Measurements from ENCODE around the gene TIMP1.

TIMP1 gene

DNA sequence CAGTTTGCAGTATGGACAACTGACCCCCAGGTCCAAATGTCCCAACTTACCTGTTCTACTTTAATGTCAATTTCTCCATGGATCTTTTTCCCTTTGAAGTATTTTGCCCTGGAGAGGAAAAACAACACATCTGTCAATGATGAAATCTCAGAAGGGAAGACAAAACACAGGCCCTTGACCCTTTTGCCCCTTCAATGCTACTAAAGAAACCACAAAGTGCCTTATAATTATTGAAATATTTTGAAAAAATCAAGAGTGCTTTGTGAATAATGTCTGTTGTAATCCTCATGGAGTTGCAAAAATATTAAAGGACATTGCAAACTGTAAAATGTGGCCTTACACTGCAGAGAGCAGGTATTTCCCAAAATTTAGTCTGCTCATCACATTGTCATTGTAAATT lies 24.9 kb downstream of the TIMP1 start:
- DNase-seq = no peak

DNA sequence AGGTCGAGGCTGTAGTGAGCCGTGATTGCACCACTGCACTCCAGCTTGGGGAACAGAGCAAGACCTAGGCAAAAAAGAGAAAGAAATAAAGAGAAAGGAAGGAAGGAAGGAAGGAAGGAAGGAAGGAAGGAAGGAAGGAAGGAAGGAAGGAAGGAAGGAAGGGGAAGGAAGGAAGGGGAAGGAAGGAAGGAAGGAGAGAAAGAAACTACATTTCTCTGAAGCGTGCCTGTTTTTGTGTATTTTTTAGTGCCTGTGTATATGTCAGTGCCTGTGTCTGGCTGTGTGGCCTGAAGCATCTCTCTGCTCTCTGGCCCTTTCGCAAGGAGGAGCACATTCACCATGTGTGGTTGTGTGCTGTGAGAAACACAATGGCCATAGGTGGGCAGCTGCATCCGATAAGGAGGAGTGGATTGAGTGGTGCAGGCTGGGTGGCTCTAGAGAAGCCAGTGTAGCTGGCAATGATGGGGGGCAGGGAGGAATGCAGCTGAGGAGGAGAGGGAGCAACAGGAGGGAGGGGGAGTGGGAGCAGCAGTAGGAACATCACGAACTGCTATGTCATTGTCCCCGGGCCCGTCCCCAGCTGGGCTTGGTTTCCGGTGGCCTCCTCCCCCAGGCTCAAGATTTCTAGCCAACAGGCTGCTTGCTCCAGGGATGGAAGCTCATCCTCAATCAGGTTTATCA lies 26.0 kb downstream of the TIMP1 start:
- DNase-seq = no peak

DNA sequence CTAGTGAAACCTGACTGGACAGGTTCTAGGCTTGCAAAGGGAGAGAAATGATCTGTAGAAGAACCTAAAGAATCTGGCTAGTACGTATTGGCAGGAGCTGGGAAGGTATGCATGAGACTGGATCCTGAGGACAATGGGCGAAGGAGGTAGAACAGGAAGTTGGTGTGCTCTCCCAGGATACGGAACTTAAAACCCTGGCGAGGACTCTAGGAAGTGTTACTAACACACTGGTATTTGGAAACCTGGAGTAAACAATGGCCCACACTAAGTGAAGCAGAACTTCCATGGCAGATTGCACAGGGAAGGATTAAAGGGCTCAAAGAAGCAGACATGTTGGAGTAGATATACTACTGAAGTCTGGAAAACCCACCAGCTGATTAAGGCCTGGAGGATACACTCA lies 28.3 kb downstream of the TIMP1 start:
- no peak for DNase-seq

DNA sequence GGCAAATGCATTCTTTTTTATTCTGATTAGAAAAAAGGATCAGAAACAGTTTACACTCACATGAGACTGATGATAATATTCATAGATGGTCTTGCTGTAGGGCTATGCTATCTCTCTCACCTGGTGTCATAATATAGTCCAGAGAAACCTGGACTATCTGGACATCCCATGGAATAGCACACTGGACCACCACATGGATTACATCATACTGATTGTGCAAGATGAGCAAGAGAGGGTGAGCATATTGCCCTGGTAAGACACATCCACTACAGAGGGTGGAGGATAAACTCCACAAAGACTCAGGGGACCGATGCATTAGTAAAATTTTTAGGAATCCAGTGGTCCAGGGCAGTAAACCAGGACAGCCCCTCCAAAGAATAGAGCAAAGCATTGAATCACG lies 29.3 kb downstream of the TIMP1 start:
- no peak for DNase-seq

DNA sequence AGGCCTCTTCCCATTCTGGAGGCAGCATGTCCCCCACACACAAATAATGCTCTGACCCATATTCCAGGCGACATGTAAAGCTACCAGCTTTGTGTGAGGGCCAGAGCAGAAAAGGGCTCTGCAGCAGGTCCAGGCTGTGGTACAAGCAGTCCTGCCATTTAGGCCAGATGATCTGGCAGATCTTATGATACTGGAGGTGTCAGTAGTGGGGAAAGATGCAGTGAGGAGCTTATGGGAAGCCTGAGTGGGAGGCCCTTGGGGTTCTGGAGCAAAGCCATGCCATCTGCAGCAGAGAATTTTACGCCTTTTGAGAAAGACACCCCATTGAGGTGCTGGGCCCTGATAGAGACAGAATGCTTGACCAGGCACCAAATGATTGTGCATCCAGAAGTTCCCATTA lies 29.7 kb downstream of the TIMP1 start:
- DNase-seq = no peak

DNA sequence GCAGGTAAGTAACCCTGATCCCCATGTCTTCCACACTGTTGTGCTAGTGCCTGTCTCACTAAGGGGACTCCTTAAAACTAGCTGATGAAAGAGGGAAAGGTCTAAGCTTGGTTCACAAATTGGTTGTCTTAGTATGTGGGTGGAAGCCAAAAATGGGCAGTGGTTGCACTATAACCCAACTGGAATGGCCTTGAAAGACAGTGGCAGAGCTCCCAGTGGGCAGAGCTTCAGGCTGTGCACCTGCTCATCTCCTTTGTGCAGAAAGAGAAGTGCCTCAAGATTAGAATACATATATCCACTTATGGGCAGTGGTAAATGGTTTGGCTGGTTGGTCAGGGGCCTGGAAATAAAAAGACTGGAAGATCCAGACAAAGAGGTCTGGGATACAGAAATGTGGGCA lies 30.2 kb downstream of the TIMP1 start:
- DNase-seq = no peak

DNA sequence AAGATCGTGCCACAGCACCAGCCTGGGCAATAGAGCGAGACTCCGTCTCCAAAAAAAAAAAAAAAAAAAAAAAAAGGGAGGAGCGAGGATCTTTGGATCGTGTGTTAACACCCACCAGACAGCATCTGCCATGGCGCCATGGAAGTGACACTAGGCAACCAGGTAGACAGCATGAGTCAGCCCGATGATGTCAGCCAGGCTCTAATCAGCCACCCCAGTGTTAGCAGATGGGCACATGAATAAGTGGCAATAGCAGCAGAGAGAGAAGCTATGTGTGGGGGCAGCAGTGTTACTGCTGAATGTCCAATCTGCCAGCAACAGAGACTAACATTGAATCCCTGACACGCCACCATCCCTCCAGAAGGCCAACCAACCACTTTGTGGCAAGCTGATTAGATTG lies 30.8 kb downstream of the TIMP1 start:
- no peak for DNase-seq

DNA sequence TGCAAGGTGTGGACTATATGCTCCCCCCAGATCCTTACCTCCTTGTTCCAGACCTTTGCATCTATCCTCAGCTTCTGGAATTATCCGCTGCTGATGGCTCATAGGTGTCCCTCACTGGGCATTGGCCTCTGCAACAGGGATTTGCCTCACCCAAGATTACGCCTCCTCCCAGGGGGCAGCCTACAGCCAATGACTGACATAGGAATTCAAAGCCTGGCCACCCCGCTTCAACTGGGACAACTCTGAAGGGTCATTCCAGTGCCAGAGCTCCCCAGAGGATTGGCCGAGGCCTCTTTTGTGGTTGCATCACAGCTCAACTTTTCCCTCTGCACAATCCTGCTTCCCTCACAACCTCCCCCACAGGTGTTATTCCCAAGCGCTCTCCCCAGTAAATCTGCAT lies 32.4 kb downstream of the TIMP1 start:
- no peak for DNase-seq

DNA sequence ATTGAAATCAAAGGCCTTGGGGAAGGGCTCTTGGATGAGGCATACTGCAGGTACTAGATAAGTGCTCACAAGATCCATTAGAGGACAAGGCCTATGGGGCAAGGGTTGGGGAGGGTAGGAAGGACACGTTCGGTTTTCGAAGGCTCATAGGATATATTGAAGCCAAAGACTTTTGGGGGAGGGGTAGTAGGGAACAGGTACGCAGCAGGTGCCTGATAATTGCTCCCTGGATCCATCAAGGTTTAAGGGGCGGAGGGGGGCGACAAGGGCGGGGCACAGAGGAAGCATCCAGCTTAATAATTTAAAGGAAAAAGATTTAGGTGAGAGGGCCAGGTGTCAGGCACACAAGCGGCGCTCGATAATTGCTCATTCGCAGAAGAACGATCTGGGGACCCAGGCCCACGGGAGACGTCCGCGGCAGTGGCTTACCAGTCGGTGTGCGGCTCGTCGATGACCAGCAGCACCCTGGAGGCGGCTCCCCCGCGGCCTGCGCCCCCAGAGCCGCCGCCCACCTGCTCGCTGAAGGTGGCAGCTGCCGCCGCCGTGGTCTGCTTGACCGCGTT lies 36.8 kb downstream of the TIMP1 start:
- no peak for DNase-seq

DNA sequence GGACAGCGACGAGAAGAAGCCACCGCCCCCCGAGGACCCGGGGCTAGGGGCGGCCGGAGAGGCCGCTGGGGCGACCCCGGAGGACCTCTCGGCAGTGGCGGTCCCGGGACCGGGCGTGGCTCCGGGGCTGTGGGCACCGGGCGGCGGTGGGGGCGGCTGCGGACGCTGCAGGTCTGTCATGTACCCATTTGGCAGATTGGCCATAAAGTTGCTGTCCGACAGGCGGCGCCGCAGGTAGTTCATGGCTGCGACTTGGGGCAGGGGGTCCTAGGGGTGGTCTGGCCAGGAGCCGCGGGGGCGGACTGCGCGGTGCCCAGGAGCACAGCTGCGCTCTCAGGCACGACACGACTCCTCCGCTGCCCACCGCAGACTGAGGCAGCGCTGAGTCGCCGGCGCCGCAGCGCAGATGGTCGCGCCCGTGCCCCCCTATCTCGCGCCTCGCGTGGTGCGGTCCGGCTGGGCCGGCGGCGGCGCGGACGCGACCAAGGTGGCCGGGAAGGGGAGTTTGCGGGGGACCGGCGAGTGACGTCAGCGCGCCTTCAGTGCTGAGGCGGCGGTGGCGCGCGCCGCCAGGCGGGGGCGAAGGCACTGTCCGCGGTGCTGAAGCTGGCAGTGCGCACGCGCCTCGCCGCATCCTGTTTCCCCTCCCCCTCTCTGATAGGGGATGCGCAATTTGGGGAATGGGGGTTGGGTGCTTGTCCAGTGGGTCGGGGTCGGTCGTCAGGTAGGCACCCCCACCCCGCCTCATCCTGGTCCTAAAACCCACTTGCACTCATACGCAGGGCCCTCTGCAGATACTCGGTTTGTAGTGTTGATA lies 37.5 kb downstream of the TIMP1 start, which contains the start of gene SYN1:
Gene SYN1 (minus strand): TSS at position 372 of the 817 bp plus-strand sequence. CDS start 129 bp downstream, at position 243.
- DNase-seq = peak; percentile 76 to 85

DNA sequence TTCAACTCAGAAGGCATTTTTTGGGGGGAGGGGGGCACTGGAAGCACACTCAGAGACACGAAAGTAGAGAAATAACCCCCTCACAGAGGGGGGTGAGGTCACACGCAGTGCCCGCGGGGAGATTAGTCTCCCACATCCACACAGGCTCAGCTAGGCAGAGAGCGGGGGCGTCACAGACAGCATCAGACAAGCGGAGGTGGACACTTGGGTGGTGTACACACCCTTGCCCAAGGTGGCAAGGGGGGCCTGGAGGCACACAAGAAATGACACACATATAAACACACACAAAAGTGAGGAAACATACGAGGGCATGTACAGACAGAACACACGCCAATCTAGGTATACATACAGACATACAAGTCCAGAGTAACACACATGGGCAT lies 38.1 kb downstream of the TIMP1 start:
- DNase-seq = no peak

DNA sequence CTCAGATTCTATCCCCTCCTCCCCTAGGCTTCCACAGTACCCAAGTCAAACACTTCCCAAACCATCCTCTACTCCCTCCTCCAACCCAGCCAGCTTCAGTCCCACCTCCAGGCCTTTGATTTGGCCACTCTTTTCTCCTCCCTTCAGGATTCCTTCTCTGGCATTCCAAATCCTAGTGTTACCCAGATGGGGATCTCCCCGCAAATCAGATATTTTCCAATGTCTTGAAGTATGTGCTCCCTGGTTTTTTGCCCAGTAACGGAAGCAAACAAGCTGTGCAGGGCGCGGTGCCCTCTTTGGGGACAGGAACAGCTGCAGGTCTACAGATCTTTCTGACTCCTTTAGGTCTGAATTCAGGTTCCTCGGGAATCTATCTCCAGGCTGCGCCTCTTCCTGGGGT lies 39.6 kb downstream of the TIMP1 start:
- DNase-seq = no peak

DNA sequence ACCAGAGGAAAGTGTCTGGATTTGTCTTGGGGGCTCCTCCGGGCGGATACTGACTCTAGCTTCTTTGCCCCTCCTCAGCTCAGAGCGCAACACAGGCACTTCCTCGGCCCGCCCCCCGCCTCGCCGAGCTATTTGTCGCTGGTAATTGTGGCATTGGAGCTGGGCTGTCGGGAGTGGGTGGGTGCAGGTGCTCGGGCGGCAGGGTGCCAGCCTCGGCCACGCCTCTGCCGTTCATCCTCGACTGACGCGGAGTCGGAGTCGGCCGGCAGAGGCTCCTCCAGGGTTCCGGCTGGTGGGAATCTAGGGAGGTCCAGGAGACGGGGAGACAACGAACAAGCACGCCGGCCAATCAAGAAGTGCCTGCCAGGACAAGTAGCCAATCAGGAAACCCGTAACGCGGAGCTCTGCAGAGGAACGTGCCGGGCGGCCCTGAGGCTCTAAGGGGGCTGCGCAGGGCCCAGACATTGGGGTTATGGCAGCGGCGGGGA lies 41.3 kb downstream of the TIMP1 start:
- DNase-seq = peak; percentile 48 to 54

DNA sequence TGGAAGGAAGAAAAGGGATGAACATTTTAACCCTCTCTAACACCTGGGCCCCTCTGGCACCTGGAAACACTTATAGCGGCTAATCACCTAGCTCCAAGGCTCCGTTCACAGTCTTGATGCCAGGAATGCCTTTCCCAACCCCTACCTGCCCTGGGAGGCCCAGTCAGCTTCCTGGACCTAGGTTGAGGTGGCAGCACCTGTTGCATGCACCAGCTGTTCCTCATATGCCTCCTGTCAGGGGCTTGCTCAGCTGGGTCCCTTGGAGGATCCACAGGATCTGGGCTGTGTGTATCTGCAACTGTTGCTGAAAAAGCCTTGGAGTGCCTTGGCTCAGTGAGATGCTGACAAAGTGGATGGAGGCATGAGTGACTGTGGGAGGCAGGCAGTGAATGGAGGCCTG lies 43.1 kb downstream of the TIMP1 start:
- no peak for DNase-seq

DNA sequence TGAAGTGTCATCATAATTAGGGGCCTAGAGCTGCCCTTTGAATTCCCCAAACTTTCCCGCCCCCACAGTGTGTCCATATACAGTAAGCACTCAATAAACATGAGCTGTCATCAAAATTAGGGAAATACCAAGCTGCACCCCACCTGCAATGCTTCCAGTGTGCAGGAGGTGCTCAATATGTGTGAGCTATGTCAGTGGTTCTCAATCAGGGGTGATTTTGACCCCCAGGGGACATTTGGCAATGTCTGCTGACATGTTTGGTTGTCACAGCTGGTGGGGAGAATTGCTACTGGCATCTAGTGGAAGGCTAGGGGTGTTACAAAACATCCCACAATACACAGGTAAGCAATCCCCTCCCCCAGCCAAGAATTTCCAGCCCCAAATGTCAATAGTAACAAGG lies 46.7 kb downstream of the TIMP1 start:
- no peak for DNase-seq

DNA sequence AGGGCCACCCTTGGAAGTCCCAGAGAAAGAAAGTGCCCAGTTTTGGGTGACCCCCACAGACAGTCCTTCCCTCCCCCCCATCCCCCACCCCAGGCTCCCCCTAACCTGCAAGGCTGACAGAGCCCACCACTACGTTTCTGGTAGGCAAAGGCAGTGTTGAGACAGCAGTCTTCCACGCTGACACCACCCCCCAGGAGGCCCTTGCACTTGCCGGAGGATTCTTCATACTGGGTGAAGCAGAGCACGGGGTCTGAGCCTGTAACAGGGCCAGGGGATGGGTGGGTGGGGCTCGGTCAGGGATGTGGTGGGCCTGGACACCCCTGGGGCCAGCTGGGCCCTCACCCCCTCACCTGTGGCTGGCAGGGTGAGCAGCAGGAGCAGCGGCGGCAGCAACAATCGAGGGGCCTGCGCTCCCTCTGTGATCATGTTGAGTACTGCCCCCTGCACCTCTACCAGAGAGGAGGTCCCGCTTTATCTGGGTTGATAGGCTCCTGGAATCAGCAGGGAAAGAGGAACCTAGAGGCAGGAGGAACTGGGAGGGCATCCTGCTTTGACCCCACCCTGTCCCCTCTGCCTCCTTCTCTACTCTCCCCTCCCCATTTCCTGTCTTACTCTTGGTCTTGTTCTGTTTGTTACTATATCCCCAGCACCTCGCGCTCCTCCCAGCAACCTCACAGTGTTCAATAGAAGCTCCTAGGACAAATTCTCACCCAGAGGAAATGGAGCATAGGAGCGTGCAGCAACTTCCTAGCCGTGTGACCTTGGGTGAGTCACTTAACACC lies 47.4 kb downstream of the TIMP1 start, which contains the start of gene CFP:
Gene CFP (minus strand): TSS at position 512 of the 782 bp plus-strand sequence. CDS start 86 bp downstream, at position 426.
- DNase-seq = no peak

DNA sequence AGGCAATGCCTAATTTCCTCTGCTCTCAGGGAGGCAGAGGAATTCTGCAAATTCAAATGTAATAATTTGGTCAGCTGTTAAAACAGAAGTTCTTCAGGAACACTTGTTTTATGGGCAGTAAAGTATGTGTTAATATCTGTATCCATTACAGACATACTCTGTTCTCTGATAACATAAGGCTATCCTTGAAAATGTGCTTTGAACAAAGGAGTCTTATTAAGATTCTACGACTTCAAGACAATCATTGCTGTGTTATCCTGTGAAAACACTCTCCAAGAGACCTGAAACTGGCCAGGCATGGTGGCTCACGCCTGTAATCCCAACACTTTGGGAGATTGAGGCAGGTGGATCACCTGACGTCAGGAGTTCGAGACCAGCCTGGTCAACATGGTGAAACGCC lies 49.4 kb downstream of the TIMP1 start:
- no peak for DNase-seq

DNA sequence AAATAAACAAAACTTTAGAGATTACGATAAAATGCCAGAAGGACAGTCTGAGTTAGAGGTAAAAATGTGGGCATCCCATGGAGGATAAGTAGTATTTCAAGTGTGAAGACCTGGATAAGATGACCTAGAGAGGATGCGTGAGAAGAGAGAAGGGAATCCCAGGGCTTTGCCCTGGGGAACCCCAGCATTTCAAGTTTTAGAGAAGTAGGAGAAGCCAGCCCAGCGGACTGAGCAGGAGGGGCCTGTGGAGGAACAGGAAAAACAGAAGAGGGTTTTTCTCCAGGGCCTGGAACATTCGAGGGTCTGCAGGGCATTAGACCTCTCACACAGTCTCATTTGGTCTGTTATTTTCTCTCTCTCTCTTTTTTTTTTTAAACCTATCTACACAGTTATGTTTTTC lies 50.4 kb downstream of the TIMP1 start:
- DNase-seq = no peak

DNA sequence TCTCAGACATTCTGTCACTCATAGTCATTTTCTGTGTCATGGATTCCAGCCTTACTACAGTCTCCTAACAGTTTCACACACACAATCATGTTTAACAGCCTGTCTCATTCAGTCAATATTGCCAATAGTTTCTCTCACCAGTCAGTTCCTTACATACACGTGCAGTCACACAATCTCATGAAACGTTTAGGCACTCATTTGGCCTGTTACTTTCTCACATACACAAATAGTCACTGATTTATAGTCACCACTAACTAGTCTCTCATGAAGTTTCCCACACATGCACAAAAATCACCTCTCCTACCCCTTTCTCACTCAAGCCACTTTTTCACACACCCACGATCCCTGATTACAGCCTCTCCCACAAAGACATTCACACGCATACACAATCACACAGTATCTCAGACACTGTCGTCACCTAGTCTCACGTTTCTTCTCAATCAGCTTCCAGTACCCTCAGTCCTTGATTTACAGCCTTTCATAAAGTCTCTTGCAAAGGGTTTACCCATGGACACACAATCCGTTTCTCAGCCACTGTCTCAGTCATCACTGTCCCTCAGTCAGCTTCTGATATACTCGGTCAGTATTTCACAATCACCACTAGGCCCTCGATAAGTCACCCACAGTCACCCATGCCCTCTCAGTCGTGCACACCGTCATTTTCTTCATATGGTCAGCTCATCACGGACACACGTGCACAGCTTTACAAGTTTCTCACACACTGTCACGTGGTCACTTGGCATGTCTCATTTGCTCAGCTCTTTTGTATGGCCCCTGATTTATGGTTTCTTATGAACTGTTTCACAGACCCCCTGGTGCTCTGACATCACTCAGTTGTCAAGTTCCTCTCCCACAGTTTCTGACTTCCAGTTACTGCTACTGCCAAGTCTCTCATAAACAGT lies 51.7 kb downstream of the TIMP1 start:
- no peak for DNase-seq

DNA sequence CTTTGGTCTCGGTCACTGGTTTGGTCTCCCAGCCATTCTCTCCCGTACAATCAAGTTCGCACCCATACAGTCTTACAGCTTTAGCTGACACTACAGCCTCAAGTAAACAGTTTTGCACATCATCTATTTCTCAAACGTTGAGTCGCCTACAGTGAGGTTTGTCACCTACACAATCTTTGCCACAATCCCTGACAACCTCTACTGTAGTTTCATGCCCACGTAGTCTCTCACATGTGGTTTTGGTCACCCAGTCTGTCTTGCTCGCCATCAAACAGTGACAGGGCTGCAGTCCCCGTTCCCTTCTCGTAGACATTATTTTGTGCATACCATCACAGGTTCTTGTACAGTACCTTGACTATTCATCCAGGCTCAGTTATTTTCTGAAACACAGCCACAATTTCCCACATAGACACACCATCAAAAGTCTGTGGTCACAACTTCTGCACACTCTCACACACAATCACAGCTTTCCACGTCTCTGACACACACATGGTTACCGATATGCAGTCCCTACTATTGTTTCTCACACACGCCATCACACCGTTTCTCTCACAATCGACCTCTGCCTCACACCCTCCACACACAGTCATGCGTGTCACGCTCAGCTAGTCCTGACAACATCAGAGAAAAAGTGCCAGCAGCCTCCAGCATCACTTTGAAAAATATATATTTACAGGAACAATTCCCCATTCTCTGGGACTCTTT lies 52.8 kb downstream of the TIMP1 start:
- DNase-seq = peak in 1 of 2 experiments; percentile 47
